Naive B cell (primary cell): Measurements from ENCODE around the gene GRIK4. TPM values are rescaled to one million over a fixed set of nuclear protein-coding genes. Genes with fewer than 3 reads are reported as not detected.
A peak's percentile ranks its signal among the peaks of the same experiment; 100 is the strongest.

ENCODE experiments used
- ATAC-seq, 2 donors: fragments of 150-1000 bp; cut with Tn5 transposase; 2 replicates each; pipeline ENCODE4 v1.10.0; 2021; ENCODE audit warnings: low read depth in 2 of 2, mild to moderate bottlenecking in 2 of 2, moderate library complexity in 2 of 2
- DNase-seq: peaks from one replicate; pipeline ENCODE4 v3.0.0; 2022
- H3K27ac Mint-ChIP-seq, 6 donors: one replicate each; pipeline ENCODE4 v1.8.0; 2020 to 2022; ENCODE audit warnings: mild to moderate bottlenecking in 6 of 6, mixed read lengths in 6 of 6, moderate library complexity in 5 of 6, inconsistent platforms in 2 of 6
- H3K27me3 Mint-ChIP-seq, 3 donors: one replicate each; pipeline ENCODE4 v1.8.0; 2021 to 2022; ENCODE audit warnings: mixed read lengths in 3 of 3, mild to moderate bottlenecking in 1 of 3
- H3K36me3 Mint-ChIP-seq, 2 donors: one replicate each; pipeline ENCODE4 v1.8.0; 2020 to 2022; ENCODE audit warnings: mixed read lengths in 2 of 2, inconsistent platforms in 1 of 2, mild to moderate bottlenecking in 1 of 2
- H3K4me1 Mint-ChIP-seq, 3 donors: one replicate each; pipeline ENCODE4 v1.8.0; 2020 to 2022; ENCODE audit warnings: mixed read lengths in 3 of 3, inconsistent platforms in 1 of 3, mild to moderate bottlenecking in 1 of 3, moderate library complexity in 1 of 3
- H3K4me3 Mint-ChIP-seq, 8 donors: one replicate each; pipeline ENCODE4 v1.8.0; 2020 to 2022; ENCODE audit warnings: mild to moderate bottlenecking in 8 of 8, mixed read lengths in 8 of 8, moderate library complexity in 8 of 8, inconsistent platforms in 2 of 8
- H3K9me3 Mint-ChIP-seq, 7 donors: one replicate each; pipeline ENCODE4 v1.8.0; 2020 to 2022; ENCODE audit warnings: mixed read lengths in 7 of 7, mild to moderate bottlenecking in 5 of 7, inconsistent platforms in 2 of 7, moderate library complexity in 1 of 7
- polyA plus RNA-seq, 6 donors: library from polyadenylated mRNA; unstranded; fragments of 300-500 nt; fragmentation: Illumina TruSeq; gene quantifications; one replicate each; pipeline ENCODE4 v1.2.3, GENCODE V29; 2021; ENCODE audit warnings: low read depth in 6 of 6

GRIK4 gene
- polyA plus RNA-seq, 6 donors from 2014 or later: 0.18 TPM; not detected in 5

GRCh38 chr11:120663142-120663541 is 151.6 kb downstream of the GRIK4 start:
- no peaks in the 10 kb centered on the region for H3K9me3 Mint-ChIP-seq
- H3K4me1 Mint-ChIP-seq: peaks cover 0 to 3% (median 3%) of the 10 kb centered on the region in 3 donors
- no peak for DNase-seq
- ATAC-seq: no peak
- no peaks in the 10 kb centered on the region for H3K36me3 Mint-ChIP-seq
- H3K27ac Mint-ChIP-seq: peak overlapping the region in 1 of 6 donors; percentile 59
- no peak overlapping the region for H3K4me3 Mint-ChIP-seq
- peaks cover 18 to 26% (median 18%) of the 10 kb centered on the region in 3 donors for H3K27me3 Mint-ChIP-seq

GRCh38 chr11:120666121-120666639 is 154.6 kb downstream of the GRIK4 start:
- ATAC-seq (no peak), DNase-seq (no peak)
- Mint-ChIP-seq H3K4me1 (no peaks in the 10 kb centered on the region), H3K9me3 (no peaks in the 10 kb centered on the region), H3K4me3 (no peak overlapping the region), H3K27me3 (peaks cover 12 to 17% (median 14%) of the 10 kb centered on the region in 3 donors), H3K36me3 (no peaks in the 10 kb centered on the region), H3K27ac (no peak overlapping the region)

GRCh38 chr11:120667281-120667680 is 155.7 kb downstream of the GRIK4 start:
- H3K9me3 Mint-ChIP-seq: peaks cover 0 to 5% (median 0%) of the 10 kb centered on the region in 7 donors
- no peaks in the 10 kb centered on the region for H3K4me1 Mint-ChIP-seq
- no peaks in the 10 kb centered on the region for H3K36me3 Mint-ChIP-seq
- H3K27me3 Mint-ChIP-seq: peaks cover 12 to 25% (median 21%) of the 10 kb centered on the region in 3 donors
- DNase-seq (no peak), ATAC-seq (no peak)
- H3K4me3 Mint-ChIP-seq: no peak overlapping the region
- H3K27ac Mint-ChIP-seq: no peak overlapping the region

- Mint-ChIP-seq H3K27ac (no peak overlapping the region), H3K4me3 (no peak overlapping the region), H3K36me3 (no peaks in the 10 kb centered on the region), H3K9me3 (peaks cover 0 to 7% (median under 1%) of the 10 kb centered on the region in 7 donors), H3K4me1 (no peaks in the 10 kb centered on the region), H3K27me3 (peaks cover 12 to 27% (median 19%) of the 10 kb centered on the region in 3 donors)
- ATAC-seq (no peak), DNase-seq (no peak)
Observed at GRCh38 chr11:120667934-120668333, 156.4 kb downstream of the GRIK4 start.

GRCh38 chr11:120668537-120668936 is 157.0 kb downstream of the GRIK4 start:
- peaks cover 0 to 7% (median 2%) of the 10 kb centered on the region in 7 donors for H3K9me3 Mint-ChIP-seq
- no peaks in the 10 kb centered on the region for H3K4me1 Mint-ChIP-seq
- H3K27me3 Mint-ChIP-seq: peaks cover 10 to 24% (median 20%) of the 10 kb centered on the region in 3 donors
- H3K36me3 Mint-ChIP-seq: no peaks in the 10 kb centered on the region
- no peak overlapping the region for H3K27ac Mint-ChIP-seq
- ATAC-seq (no peak), DNase-seq (no peak)
- no peak overlapping the region for H3K4me3 Mint-ChIP-seq

DNA sequence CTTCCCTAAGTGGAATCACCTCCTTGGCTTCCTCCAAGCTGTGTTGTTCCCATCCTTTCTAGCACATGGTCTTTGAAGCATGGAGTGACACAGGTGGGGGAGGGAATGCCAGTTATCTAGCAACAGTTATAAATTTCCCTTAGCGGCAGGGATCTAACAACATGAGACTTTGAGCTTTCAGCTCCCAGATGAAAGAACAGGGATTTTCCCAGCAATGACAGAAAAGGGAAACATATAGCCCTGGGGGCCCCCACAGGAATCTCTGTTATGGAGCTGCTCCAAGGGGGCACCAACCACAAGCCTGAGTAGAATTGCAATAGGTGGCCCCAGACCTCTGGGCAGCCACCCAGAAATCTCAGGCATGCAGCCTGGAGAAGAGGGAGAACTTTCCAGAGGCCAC is 163.0 kb downstream of the GRIK4 start:
- Mint-ChIP-seq H3K36me3 (no peaks in the 10 kb centered on the region), H3K27ac (no peak overlapping the region), H3K9me3 (peaks cover 0 to 7% (median 2%) of the 10 kb centered on the region in 7 donors), H3K4me1 (no peaks in the 10 kb centered on the region), H3K27me3 (peaks cover 37 to 40% (median 37%) of the 10 kb centered on the region in 3 donors), H3K4me3 (no peak overlapping the region)
- DNase-seq (no peak), ATAC-seq (no peak)

DNA sequence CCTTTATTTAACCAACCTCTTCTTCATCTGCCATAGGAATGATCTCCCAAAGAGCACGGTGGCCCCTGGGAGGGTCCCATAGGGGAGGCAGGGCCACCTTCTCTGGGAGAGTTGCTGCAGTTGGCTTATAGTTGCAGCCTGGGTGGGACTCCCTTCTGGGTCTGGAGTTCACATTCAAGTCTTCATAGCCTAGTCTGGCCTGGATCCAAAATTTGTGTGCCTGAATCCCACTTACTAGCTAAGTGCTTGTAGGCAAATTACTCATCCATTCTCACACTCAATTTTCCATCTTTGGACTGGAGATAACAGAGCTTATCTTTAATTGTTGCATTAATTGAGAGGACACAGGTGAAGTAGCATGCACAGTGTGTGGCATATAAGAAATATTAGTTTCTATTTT is 163.6 kb downstream of the GRIK4 start:
- Mint-ChIP-seq H3K36me3 (no peaks in the 10 kb centered on the region), H3K27ac (no peak overlapping the region), H3K9me3 (peaks cover 0 to 7% (median 2%) of the 10 kb centered on the region in 7 donors), H3K27me3 (peaks cover 37 to 41% (median 40%) of the 10 kb centered on the region in 3 donors), H3K4me1 (no peaks in the 10 kb centered on the region), H3K4me3 (no peak overlapping the region)
- ATAC-seq (no peak), DNase-seq (no peak)

GRCh38 chr11:120676991-120677390 is 165.4 kb downstream of the GRIK4 start:
- no peak overlapping the region for H3K27ac Mint-ChIP-seq
- H3K27me3 Mint-ChIP-seq: peaks cover 33 to 56% (median 42%) of the 10 kb centered on the region in 3 donors
- H3K36me3 Mint-ChIP-seq: no peaks in the 10 kb centered on the region
- ATAC-seq (no peak), DNase-seq (no peak)
- H3K4me3 Mint-ChIP-seq: no peak overlapping the region
- no peaks in the 10 kb centered on the region for H3K4me1 Mint-ChIP-seq
- H3K9me3 Mint-ChIP-seq: peaks cover 0 to 2% (median 0%) of the 10 kb centered on the region in 7 donors

DNA sequence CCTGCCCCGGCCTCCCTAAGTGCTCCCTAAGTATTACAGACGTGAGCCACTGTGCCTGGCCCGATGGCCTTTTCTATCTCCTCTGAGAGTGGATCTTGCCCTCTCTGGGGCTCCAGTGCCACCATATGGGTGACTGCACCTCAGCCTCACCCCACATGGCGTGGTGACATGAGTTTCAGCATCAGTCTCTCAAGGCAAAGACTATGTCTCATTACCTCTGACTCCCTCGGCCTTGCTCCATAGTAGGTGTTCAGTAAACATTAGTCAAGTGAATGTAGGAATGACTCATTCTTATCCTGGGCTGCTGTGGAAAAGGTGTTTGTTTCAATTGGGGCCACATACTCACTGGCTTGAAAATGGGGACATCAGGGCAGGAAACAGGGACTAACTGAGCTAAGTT is 168.8 kb downstream of the GRIK4 start:
- Mint-ChIP-seq H3K4me3 (peak overlapping the region in 1 of 8 donors; percentile 35), H3K36me3 (no peaks in the 10 kb centered on the region), H3K27me3 (peaks cover 31 to 62% (median 45%) of the 10 kb centered on the region in 3 donors), H3K27ac (no peak overlapping the region), H3K4me1 (no peaks in the 10 kb centered on the region), H3K9me3 (no peaks in the 10 kb centered on the region)
- ATAC-seq: no peak
- DNase-seq: no peak

- DNase-seq (no peak), ATAC-seq (no peak)
- H3K4me3 Mint-ChIP-seq: peak overlapping the region in 1 of 8 donors; percentile 78
- peaks cover 32 to 60% (median 47%) of the 10 kb centered on the region in 3 donors for H3K27me3 Mint-ChIP-seq
- no peaks in the 10 kb centered on the region for H3K4me1 Mint-ChIP-seq
- H3K9me3 Mint-ChIP-seq: no peaks in the 10 kb centered on the region
- H3K36me3 Mint-ChIP-seq: no peaks in the 10 kb centered on the region
- H3K27ac Mint-ChIP-seq: peak overlapping the region in 1 of 6 donors; percentile 52
Observed at GRCh38 chr11:120681434-120682331, 170.1 kb downstream of the GRIK4 start.

DNA sequence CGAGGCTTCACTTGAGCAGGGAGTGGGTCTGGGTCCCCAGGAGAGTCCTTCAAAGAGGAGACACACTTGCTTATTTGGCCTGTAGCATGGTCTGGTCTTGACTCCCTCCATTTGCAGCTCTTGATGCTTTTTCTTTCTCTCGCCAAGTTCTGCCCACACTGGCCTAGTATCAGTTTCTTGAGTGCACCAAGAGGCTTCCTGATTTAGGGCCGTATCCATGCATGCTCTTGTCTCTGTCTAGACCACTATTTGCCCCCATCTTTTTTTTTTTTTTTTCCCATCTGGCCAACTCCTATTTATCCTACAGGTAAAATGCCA is 170.7 kb downstream of the GRIK4 start:
- no peaks in the 10 kb centered on the region for H3K36me3 Mint-ChIP-seq
- peaks cover 29 to 54% (median 45%) of the 10 kb centered on the region in 3 donors for H3K27me3 Mint-ChIP-seq
- H3K4me1 Mint-ChIP-seq: no peaks in the 10 kb centered on the region
- DNase-seq (no peak), ATAC-seq (no peak)
- H3K4me3 Mint-ChIP-seq: no peak overlapping the region
- peak overlapping the region in 1 of 6 donors; percentile 4 for H3K27ac Mint-ChIP-seq
- no peaks in the 10 kb centered on the region for H3K9me3 Mint-ChIP-seq

GRCh38 chr11:120682866-120683265 is 171.3 kb downstream of the GRIK4 start:
- no peak for ATAC-seq
- peaks cover 29 to 51% (median 42%) of the 10 kb centered on the region in 3 donors for H3K27me3 Mint-ChIP-seq

DNA sequence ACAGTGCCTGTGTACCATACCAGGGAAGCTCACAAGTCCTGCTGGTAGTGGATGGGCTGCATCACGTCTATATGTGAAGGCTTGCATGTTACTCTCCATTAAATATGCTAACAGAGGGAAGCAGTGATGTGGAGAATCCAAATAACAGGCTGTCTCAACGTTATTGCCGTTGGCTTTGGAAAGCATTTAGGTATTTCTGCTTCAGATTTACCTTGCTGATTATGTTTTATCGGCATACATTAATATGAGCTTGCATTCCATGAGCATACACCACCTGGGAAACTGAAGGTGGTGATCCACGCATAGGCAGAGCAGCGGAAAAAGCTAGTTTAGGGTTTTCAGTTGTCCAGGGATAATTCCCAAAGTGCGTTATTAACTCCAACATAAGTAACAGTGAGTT is 175.0 kb downstream of the GRIK4 start:
- no peaks in the 10 kb centered on the region for H3K9me3 Mint-ChIP-seq
- no peaks in the 10 kb centered on the region for H3K4me1 Mint-ChIP-seq
- H3K36me3 Mint-ChIP-seq: no peaks in the 10 kb centered on the region
- no peak overlapping the region for H3K27ac Mint-ChIP-seq
- ATAC-seq: no peak
- H3K4me3 Mint-ChIP-seq: no peak overlapping the region
- H3K27me3 Mint-ChIP-seq: peaks cover 44 to 68% (median 66%) of the 10 kb centered on the region in 3 donors
- DNase-seq: no peak

More at GRCh38 chr11:120682866-120683265, 171.3 kb downstream of the GRIK4 start:
- Mint-ChIP-seq H3K4me3 (no peak overlapping the region), H3K9me3 (no peaks in the 10 kb centered on the region), H3K36me3 (no peaks in the 10 kb centered on the region), H3K27ac (no peak overlapping the region), H3K4me1 (no peaks in the 10 kb centered on the region)
- no peak for DNase-seq

DNA sequence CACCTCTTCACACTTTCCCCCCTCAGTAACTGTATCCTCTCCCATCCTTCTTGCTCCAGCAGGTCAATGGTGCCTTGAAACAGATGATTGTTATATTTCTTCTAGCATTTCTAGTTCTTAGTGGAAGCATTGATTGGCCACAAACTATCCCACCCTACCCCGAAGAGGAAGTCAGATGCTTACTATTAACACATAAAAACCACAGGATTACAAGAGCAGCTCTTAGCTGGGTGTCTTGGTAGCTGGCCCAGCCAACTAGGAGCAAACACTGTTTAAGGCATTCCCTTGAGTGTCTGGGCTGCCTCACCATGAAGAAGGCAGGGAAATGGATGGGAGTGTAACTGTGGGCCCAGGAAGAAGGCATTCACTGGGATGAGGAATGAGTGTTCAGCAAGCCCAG is 176.6 kb downstream of the GRIK4 start:
- Mint-ChIP-seq H3K27me3 (peaks cover 40 to 66% (median 62%) of the 10 kb centered on the region in 3 donors), H3K36me3 (no peaks in the 10 kb centered on the region), H3K4me3 (no peak overlapping the region), H3K4me1 (no peaks in the 10 kb centered on the region), H3K27ac (no peak overlapping the region), H3K9me3 (no peaks in the 10 kb centered on the region)
- ATAC-seq: no peak
- DNase-seq: no peak
